HepG2 (cell line): Measurements from ENCODE around the gene MNAT1. TPM values are rescaled to one million over a fixed set of nuclear protein-coding genes. Genes with fewer than 3 reads are reported as not detected.

Experiments
- CTCF ChIP-seq: sonication (generic); formaldehyde crosslinking; IDR thresholded peaks from 2 replicates; pipeline ENCODE4 v1.5.0; 2020; ENCODE audit warnings: mild to moderate bottlenecking, missing genetic modification reagents, moderate library complexity
- EZH2 ChIP-seq: conservative IDR thresholded peaks from 2 replicates; pipeline ENCODE4 v1.6.1; 2012; ENCODE audit warnings: mild to moderate bottlenecking, low read depth, low read length, moderate library complexity
- FOXC1 ChIP-seq: sonication (generic); formaldehyde crosslinking; IDR thresholded peaks from 2 replicates; pipeline ENCODE4 v1.8.0; 2022; ENCODE audit warnings: mild to moderate bottlenecking, missing genetic modification reagents, borderline replicate concordance
- FOXJ3 ChIP-seq: sonication (generic); formaldehyde crosslinking; IDR thresholded peaks from 2 replicates; pipeline ENCODE4 v1.4.0; 2020; ENCODE audit warnings: missing genetic modification reagents, mild to moderate bottlenecking, borderline replicate concordance
- GTF2F1 ChIP-seq: fragments of 150-350 bp; IDR thresholded peaks from 2 replicates; pipeline ENCODE4 v1.6.1; 2014; ENCODE audit warnings: low read length
- HDAC1 ChIP-seq: sonication (generic); formaldehyde crosslinking; IDR thresholded peaks from 2 replicates; pipeline ENCODE4 v1.5.1; 2020; ENCODE audit warnings: mild to moderate bottlenecking, missing genetic modification reagents
- JDP2 ChIP-seq: sonication (generic); formaldehyde crosslinking; IDR thresholded peaks from 2 replicates; pipeline ENCODE4 v1.8.1; 2022; ENCODE audit warnings: missing genetic modification reagents, borderline replicate concordance
- KMT2A ChIP-seq: sonication (generic); formaldehyde crosslinking; IDR thresholded peaks from 2 replicates; pipeline ENCODE4 v1.4.0; 2020; ENCODE audit warnings: missing genetic modification reagents
- LBX2 ChIP-seq: sonication (generic); formaldehyde crosslinking; IDR thresholded peaks from 2 replicates; pipeline ENCODE4 v1.5.0; 2020; ENCODE audit warnings: missing genetic modification reagents, mild to moderate bottlenecking, borderline replicate concordance
- MTF2 ChIP-seq: sonication (generic); formaldehyde crosslinking; IDR thresholded peaks from 2 replicates; pipeline ENCODE4 v1.5.0; 2020; ENCODE audit warnings: missing genetic modification reagents, borderline replicate concordance
- NCOR1 ChIP-seq: fragments of 200-600 bp; sonication (generic); IDR thresholded peaks from 2 replicates; pipeline ENCODE4 v1.7.0; 2017; ENCODE audit warnings: antibody characterized with exemption, low read length, borderline replicate concordance
- ONECUT2 ChIP-seq: sonication (generic); formaldehyde crosslinking; IDR thresholded peaks from 2 replicates; pipeline ENCODE4 v1.4.0; 2020; ENCODE audit warnings: missing genetic modification reagents
- REL ChIP-seq: sonication (generic); formaldehyde crosslinking; conservative IDR thresholded peaks from 2 replicates; pipeline ENCODE4 v1.8.0; 2022; ENCODE audit warnings: mild to moderate bottlenecking, missing genetic modification reagents, moderate library complexity
- SNAPC5 ChIP-seq: sonication (generic); formaldehyde crosslinking; IDR thresholded peaks from 2 replicates; pipeline ENCODE4 v1.8.1; 2023; ENCODE audit warnings: mild to moderate bottlenecking, missing genetic modification reagents, borderline replicate concordance
- TARDBP ChIP-seq: sonication (generic); formaldehyde crosslinking; IDR thresholded peaks from 2 replicates; pipeline ENCODE4 v1.8.0; 2022; ENCODE audit warnings: mild to moderate bottlenecking, missing genetic modification reagents
- ZBTB20 ChIP-seq: sonication (generic); formaldehyde crosslinking; IDR thresholded peaks from 2 replicates; pipeline ENCODE4 v1.8.1; 2023; ENCODE audit warnings: missing genetic modification reagents, low read depth, mild to moderate bottlenecking, borderline replicate concordance
- ZBTB37 ChIP-seq: sonication (generic); formaldehyde crosslinking; IDR thresholded peaks from 2 replicates; pipeline ENCODE4 v1.4.0; 2020; ENCODE audit warnings: mild to moderate bottlenecking, missing genetic modification reagents
- ZNF230 ChIP-seq: sonication (generic); formaldehyde crosslinking; IDR thresholded peaks from 2 replicates; pipeline ENCODE4 v1.4.0; 2020; ENCODE audit warnings: mild to moderate bottlenecking, missing genetic modification reagents
- ZNF414 ChIP-seq: sonication (generic); formaldehyde crosslinking; IDR thresholded peaks from 2 replicates; pipeline ENCODE4 v1.5.0; 2020; ENCODE audit warnings: missing genetic modification reagents
- ZNF432 ChIP-seq: sonication (generic); formaldehyde crosslinking; IDR thresholded peaks from 2 replicates; pipeline ENCODE4 v1.5.0; 2020; ENCODE audit warnings: missing genetic modification reagents, mild to moderate bottlenecking, borderline replicate concordance
- ZNF605 ChIP-seq: sonication (generic); formaldehyde crosslinking; IDR thresholded peaks from 2 replicates; pipeline ENCODE4 v1.8.0; 2022; ENCODE audit warnings: mild to moderate bottlenecking, missing genetic modification reagents
- ZNF781 ChIP-seq: sonication (generic); formaldehyde crosslinking; IDR thresholded peaks from 2 replicates; pipeline ENCODE4 v1.5.1; 2020; ENCODE audit warnings: borderline replicate concordance, mild to moderate bottlenecking, missing genetic modification reagents; ENCODE audit errors: not compliant biosample characterization
- polyA plus RNA-seq, 8 experiments: library from polyadenylated mRNA; depleted of rRNA in 3 of 8; stranded (reverse) in 7 of 8; unstranded in 1 of 8; fragments of >200 nt; fragmentation: Illumina TruSeq in 4 of 8; extraction: Trizol in 4 of 8; gene quantifications; 2 replicates each; pipeline versions ENCODE4 v1.2.1 to v1.2.3, GENCODE V29; 2011 to 2016; ENCODE audit warnings: low read depth in 4 of 8, missing spikeins in 1 of 8, mixed read lengths in 1 of 8; ENCODE audit not compliant: insufficient read depth in 1 of 8
- total RNA-seq, 5 experiments: library from RNA; depleted of rRNA; stranded (reverse); fragments of >200 nt; fragmentation: Illumina TruSeq; extraction: Trizol; gene quantifications; 2 replicates each; pipeline ENCODE4 v1.2.3, GENCODE V29; 2016; ENCODE audit warnings: low read depth in 1 of 5
- TF ChIP-seq, protein P1 (sequence below): sonication (generic); formaldehyde crosslinking; IDR thresholded peaks from 2 replicates; pipeline ENCODE4 v1.5.1; 2020; ENCODE audit warnings: missing genetic modification reagents, mild to moderate bottlenecking, borderline replicate concordance
- TF ChIP-seq, protein P2 (sequence below): sonication (generic); formaldehyde crosslinking; IDR thresholded peaks from 2 replicates; pipeline ENCODE4 v1.4.0; 2020; ENCODE audit warnings: missing genetic modification reagents, borderline replicate concordance

The MNAT1 gene
- total and polyA plus RNA-seq, 2 of the 13 experiments (the other 11 are each of a cell fraction or from before 2014, with no cell fraction given) = 49.2 to 94.8 TPM

DNA sequence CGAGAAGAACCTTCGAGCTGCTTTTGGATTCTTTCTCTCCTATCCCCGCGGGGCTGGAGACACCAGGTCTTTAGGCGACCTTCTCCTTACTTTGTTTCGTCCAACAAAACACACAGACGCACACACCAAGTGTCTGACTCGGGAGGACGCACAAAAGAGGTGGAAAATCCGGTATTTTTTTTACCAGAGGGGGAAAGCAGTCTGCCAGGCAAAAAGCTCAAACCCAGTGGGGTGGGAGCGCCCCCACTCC, 12.5 kb upstream of the MNAT1 start (continued):
- TF ChIP-seq ONECUT2 (CRISPR knock-in tag) (no peak), REL (no peak), ZNF432 (CRISPR knock-in tag) (no peak), HDAC1 (0 out of 2 replicates have a peak, but pooled peaks have one; percentile 9), LBX2 (no peak), ZBTB20 (CRISPR knock-in tag) (no peak), FOXC1 (0 out of 2 replicates have a peak, but pooled peaks have one; percentile 68), CTCF (no peak), KMT2A (no peak; the same call in 1 of the 2 replicates), NCOR1 (no peak), TARDBP (CRISPR knock-in tag) (0 out of 2 replicates have a peak, but pooled peaks have one; percentile 11), EZH2 (no peak), GTF2F1 (no peak), ZNF605 (0 out of 2 replicates have a peak, but pooled peaks have one; percentile 8), ZNF230 (CRISPR knock-in tag) (no peak), ZNF414 (CRISPR knock-in tag) (0 out of 2 replicates have a peak, but pooled peaks have one; percentile 36), JDP2 (no peak), MTF2 (0 out of 2 replicates have a peak, but pooled peaks have one; percentile 59), ZBTB37 (CRISPR knock-in tag) (no peak), ZNF781 (peak; percentile 11), SNAPC5 (CRISPR knock-in tag) (no peak), FOXJ3 (CRISPR knock-in tag) (no peak)
- TF ChIP-seq, protein P1, sequence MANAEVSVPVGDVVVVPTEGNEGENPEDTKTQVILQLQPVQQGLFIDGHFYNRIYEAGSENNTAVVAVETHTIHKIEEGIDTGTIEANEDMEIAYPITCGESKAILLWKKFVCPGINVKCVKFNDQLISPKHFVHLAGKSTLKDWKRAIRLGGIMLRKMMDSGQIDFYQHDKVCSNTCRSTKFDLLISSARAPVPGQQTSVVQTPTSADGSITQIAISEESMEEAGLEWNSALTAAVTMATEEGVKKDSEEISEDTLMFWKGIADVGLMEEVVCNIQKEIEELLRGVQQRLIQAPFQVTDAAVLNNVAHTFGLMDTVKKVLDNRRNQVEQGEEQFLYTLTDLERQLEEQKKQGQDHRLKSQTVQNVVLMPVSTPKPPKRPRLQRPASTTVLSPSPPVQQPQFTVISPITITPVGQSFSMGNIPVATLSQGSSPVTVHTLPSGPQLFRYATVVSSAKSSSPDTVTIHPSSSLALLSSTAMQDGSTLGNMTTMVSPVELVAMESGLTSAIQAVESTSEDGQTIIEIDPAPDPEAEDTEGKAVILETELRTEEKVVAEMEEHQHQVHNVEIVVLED (CRISPR knock-in tag) = no peak
- TF ChIP-seq, protein P2, sequence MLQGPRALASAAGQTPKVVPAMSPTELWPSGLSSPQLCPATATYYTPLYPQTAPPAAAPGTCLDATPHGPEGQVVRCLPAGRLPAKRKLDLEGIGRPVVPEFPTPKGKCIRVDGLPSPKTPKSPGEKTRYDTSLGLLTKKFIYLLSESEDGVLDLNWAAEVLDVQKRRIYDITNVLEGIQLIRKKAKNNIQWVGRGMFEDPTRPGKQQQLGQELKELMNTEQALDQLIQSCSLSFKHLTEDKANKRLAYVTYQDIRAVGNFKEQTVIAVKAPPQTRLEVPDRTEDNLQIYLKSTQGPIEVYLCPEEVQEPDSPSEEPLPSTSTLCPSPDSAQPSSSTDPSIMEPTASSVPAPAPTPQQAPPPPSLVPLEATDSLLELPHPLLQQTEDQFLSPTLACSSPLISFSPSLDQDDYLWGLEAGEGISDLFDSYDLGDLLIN (CRISPR knock-in tag) = no peak
